Stimulated activated naive CD8-positive, alpha-beta T cell treated with anti-CD3 and anti-CD28 coated beads, Interleukin-15, Interleukin-2, amounts not matched to agents 100 ng/mL and 50 ng/mL, for 24 hours (primary cell): Measurements from ENCODE around the gene ZNF530.

Experiments
- H3K27ac Mint-ChIP-seq: one replicate; pipeline ENCODE4 v1.8.0; 2021; ENCODE audit warnings: mild to moderate bottlenecking, mixed read lengths
- H3K27me3 Mint-ChIP-seq: one replicate; pipeline ENCODE4 v1.8.0; 2021; ENCODE audit warnings: mixed read lengths
- H3K36me3 Mint-ChIP-seq: one replicate; pipeline ENCODE4 v1.8.0; 2021; ENCODE audit warnings: low read depth, mixed read lengths
- H3K4me1 Mint-ChIP-seq: one replicate; pipeline ENCODE4 v1.8.0; 2021; ENCODE audit warnings: low read depth, mixed read lengths
- H3K4me3 Mint-ChIP-seq: one replicate; pipeline ENCODE4 v1.8.0; 2021; ENCODE audit warnings: mild to moderate bottlenecking, mixed read lengths
- H3K9me3 Mint-ChIP-seq: one replicate; pipeline ENCODE4 v1.8.0; 2021; ENCODE audit warnings: mixed read lengths

The ZNF530 gene

DNA sequence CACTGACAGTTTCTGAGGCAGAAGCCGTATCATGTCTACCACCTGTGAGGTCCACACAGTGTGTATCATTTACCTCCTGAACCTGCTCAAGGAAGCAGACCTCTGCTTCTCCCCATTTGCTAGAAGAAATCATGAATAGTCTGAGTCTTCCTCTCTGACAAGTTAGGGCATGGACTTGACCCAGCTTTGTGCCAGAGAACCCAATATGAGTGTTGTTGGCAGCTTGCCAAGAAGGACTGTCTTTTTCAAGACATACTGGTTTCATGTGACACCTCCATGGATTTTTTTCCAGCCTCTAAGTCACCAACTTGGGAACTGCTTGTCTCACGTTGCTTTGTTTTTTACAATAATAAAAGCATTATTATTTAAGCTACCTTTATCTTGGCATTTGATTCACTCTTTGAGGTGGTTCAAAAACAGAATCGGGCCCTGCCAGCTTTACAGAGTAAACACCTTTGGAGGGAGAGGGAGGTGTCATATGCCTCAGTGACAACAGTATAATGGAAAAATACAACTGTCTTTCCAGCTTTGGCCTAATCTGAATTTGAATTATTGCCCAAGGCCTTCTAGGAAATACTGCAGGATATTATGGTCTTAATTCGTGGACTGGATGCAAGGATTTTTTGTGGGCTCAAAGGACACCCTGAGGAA is 42.8 kb downstream of the ZNF530 start:
- H3K27ac Mint-ChIP-seq = no peak overlapping the region
- no peaks in the 10 kb centered on the region for H3K4me1 Mint-ChIP-seq
- H3K36me3 Mint-ChIP-seq = peaks cover 68% of the 10 kb centered on the region
- no peak overlapping the region for H3K4me3 Mint-ChIP-seq
- no peaks in the 10 kb centered on the region for H3K27me3 Mint-ChIP-seq
- H3K9me3 Mint-ChIP-seq = peaks cover 50% of the 10 kb centered on the region

DNA sequence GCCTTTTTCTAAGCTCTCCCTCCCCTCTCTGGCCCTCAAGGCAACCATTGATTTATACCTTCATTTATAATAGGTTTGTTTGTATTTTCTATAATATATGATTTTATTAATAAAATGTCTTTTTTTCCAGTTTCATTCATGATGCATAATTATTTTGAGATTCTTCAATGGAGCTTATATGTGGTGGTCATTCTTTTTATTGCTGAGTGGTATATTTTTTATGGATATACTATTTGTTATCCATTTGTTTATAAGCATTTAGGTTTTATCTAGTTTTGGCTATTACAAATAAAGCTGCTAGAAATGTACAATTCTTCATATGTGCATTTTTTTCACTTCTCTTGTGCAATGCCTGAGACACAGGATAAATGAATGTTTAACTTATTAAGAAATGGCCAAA is 44.0 kb downstream of the ZNF530 start:
- Mint-ChIP-seq H3K36me3 (peaks cover 57% of the 10 kb centered on the region), H3K4me1 (no peaks in the 10 kb centered on the region), H3K27me3 (no peaks in the 10 kb centered on the region), H3K27ac (no peak overlapping the region), H3K9me3 (peaks cover 51% of the 10 kb centered on the region), H3K4me3 (no peak overlapping the region)

DNA sequence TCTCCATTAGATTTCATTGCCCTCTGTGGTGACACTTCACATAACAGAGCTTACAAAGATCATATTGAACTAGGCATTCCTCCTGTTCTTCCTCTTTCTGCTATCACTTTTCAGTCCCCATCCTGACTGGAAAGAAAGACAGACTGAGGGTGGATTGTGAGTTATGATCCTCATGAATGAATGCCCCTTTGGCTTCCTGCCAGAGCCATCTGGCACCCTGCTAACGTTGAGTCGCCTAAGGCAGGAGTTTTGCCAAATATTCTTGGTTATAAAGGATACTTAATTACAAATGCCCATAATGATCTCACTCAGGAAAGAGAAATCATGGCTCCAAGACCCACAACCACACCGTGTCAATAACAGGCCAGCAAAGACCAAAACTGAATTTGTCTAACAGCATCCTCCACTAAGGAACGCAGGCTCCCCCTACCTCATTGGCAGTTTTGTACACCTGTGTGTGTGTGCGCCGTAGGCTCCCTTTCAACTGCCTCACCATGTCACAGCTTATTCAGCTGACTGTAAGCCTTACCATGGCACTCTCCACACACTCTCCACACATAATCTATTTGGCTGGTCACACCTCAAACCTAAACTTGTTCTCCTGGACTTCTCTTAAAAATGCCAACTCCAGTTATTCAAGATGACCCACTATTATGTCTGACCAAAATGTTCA is 48.8 kb downstream of the ZNF530 start:
- no peak overlapping the region for H3K27ac Mint-ChIP-seq
- H3K4me1 Mint-ChIP-seq = peaks cover 5% of the 10 kb centered on the region
- H3K36me3 Mint-ChIP-seq = peaks cover 30% of the 10 kb centered on the region
- peaks cover 38% of the 10 kb centered on the region for H3K9me3 Mint-ChIP-seq
- H3K4me3 Mint-ChIP-seq = no peak overlapping the region
- peaks cover 2% of the 10 kb centered on the region for H3K27me3 Mint-ChIP-seq

DNA sequence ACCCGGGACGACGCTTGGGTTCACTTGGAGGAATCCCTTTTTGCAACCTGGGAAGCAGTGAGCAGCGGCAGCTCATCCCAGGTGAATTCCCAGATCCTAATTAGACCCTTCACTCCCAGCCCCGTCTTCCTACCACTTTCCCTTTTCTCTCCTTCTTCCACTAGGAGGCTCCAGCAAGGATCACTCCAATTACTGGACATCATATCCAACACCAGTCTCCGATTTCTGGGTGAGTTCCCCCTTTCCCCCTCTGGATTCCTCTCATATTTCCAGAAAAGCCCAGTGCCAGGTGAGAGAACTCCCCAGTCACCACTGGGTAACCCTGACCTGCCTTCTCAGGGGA is 51.9 kb downstream of the ZNF530 start:
- H3K4me1 Mint-ChIP-seq = peaks cover 5% of the 10 kb centered on the region
- H3K36me3 Mint-ChIP-seq = peaks cover 40% of the 10 kb centered on the region
- H3K27ac Mint-ChIP-seq = no peak overlapping the region
- H3K9me3 Mint-ChIP-seq = peaks cover 57% of the 10 kb centered on the region
- H3K4me3 Mint-ChIP-seq = no peak overlapping the region
- H3K27me3 Mint-ChIP-seq = peaks cover 26% of the 10 kb centered on the region

DNA sequence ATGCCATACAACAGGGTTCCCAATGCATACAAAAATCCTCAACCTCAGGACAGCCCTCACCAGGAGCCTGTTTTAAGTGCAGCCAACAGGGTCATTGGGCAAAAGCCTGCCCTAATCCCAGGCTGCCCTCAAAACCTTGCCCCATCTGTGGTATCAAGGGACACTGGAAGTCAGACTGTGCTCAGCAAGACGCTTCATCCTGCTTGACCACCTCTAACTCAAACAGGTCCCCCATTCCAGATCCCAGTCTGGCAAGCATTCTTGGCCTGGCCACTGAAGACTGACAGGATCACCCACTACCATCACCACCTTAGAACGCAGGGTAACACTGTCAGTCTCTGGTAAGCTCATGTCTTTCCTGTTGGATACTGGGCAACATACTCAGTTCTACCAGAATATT is 54.0 kb downstream of the ZNF530 start:
- H3K27me3 Mint-ChIP-seq = peaks cover 37% of the 10 kb centered on the region
- H3K9me3 Mint-ChIP-seq = peaks cover 50% of the 10 kb centered on the region
- no peak overlapping the region for H3K4me3 Mint-ChIP-seq
- H3K27ac Mint-ChIP-seq = no peak overlapping the region
- peaks cover 41% of the 10 kb centered on the region for H3K36me3 Mint-ChIP-seq
- peaks cover 5% of the 10 kb centered on the region for H3K4me1 Mint-ChIP-seq

DNA sequence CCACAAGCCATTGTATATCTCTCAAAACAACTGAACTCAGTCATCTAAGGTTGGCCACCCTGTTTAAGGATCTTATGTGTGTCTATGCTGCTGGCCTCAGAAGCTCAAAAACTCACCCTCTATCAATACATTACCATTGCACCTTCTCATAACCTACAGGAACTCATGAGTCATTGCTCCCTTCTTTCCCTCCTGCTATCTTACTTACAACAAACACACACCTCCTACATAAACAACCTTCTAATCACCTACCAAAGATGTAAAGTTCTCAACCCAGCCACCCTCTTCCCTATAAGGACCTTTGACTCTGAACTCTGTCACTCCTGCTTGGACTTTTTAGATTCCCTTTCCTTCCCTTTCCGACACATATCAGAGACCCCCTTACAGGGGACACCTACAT is 55.8 kb downstream of the ZNF530 start:
- Mint-ChIP-seq H3K27me3 (peaks cover 48% of the 10 kb centered on the region), H3K9me3 (peaks cover 47% of the 10 kb centered on the region)

DNA sequence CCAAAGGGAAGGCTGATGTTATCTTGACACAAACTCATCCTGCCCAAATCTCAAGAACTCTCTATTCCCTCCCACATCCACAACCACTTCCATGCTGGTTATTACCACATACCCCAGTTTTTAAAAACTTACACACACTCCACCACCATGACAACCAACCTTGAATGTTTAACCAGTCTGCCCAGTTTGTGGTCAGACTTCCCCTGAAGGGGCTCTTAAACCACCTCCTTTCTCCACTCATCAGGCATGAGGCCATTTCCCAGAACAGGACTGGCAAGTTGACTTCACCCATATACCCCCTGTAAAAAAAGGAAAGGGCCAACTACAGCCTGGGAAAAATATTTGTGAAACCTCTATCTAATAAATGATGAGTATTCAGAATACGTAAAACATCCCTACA is 56.7 kb downstream of the ZNF530 start:
- Mint-ChIP-seq H3K27me3 (peaks cover 51% of the 10 kb centered on the region), H3K27ac (no peak overlapping the region), H3K9me3 (peaks cover 50% of the 10 kb centered on the region), H3K4me1 (peaks cover 3% of the 10 kb centered on the region), H3K4me3 (no peak overlapping the region), H3K36me3 (peaks cover 40% of the 10 kb centered on the region)

More for the DNA sequence above, 55.8 kb downstream of the ZNF530 start:
- H3K36me3 Mint-ChIP-seq = peaks cover 41% of the 10 kb centered on the region
- H3K27ac Mint-ChIP-seq = no peak overlapping the region
- H3K4me3 Mint-ChIP-seq = no peak overlapping the region
- peaks cover 5% of the 10 kb centered on the region for H3K4me1 Mint-ChIP-seq
